ENCODE measurements around the gene SRGAP3. TPM values are rescaled to one million over a fixed set of nuclear protein-coding genes. Genes with fewer than 3 reads are reported as not detected.
"Not testable (repeated sequence)": the region's sequence is repeated elsewhere in the genome, so short reads cannot be mapped to it uniquely, and the experiment has no call there.

SRGAP3 gene
- total RNA-seq, 1 donor from 2014 or later = 5.3 TPM

- DNase-seq (ENCODE audit: low read depth) = no peak
These were observed 157.8 kb downstream of the SRGAP3 start for GRCh38 chr3:9091486-9092235.

GRCh38 chr3:9088441-9089353, 160.7 kb downstream of the SRGAP3 start:
- no peak for DNase-seq (ENCODE audit: low read depth)

- DNase-seq (ENCODE audit: low read depth) = no peak
These were observed 161.5 kb downstream of the SRGAP3 start for GRCh38 chr3:9087831-9088413.

GRCh38 chr3:9085428-9085827, 164.0 kb downstream of the SRGAP3 start:
- DNase-seq (ENCODE audit: low read depth) = not testable (repeated sequence)

- DNase-seq (ENCODE audit: low read depth) = no peak
These were observed 168.1 kb downstream of the SRGAP3 start for GRCh38 chr3:9081184-9081818.

GRCh38 chr3:9080163-9080562, 169.3 kb downstream of the SRGAP3 start:
- DNase-seq (ENCODE audit: low read depth) = no peak

GRCh38 chr3:9079676-9080075, 169.8 kb downstream of the SRGAP3 start:
- DNase-seq (ENCODE audit: low read depth) = no peak

- no peak for DNase-seq (ENCODE audit: low read depth)
These were observed 170.7 kb downstream of the SRGAP3 start for GRCh38 chr3:9078561-9079240.

- DNase-seq (ENCODE audit: low read depth) = no peak
These were observed 172.4 kb downstream of the SRGAP3 start for GRCh38 chr3:9077029-9077428.

GRCh38 chr3:9075762-9076161, 173.7 kb downstream of the SRGAP3 start:
- no peak for DNase-seq (ENCODE audit: low read depth)

GRCh38 chr3:9074079-9074478, 175.4 kb downstream of the SRGAP3 start:
- DNase-seq (ENCODE audit: low read depth) = no peak

GRCh38 chr3:9072667-9073009, 176.8 kb downstream of the SRGAP3 start:
- DNase-seq (ENCODE audit: low read depth) = no peak

GRCh38 chr3:9071936-9072666, 177.3 kb downstream of the SRGAP3 start:
- no peak for DNase-seq (ENCODE audit: low read depth)

GRCh38 chr3:9070961-9071360, 178.5 kb downstream of the SRGAP3 start:
- no peak for DNase-seq (ENCODE audit: low read depth)

GRCh38 chr3:9069971-9070370, 179.5 kb downstream of the SRGAP3 start:
- no peak for DNase-seq (ENCODE audit: low read depth)

GRCh38 chr3:9068051-9068450, 181.4 kb downstream of the SRGAP3 start:
- DNase-seq (ENCODE audit: low read depth) = no peak

- DNase-seq (ENCODE audit: low read depth) = peak; percentile 75
These were observed 182.0 kb downstream of the SRGAP3 start for GRCh38 chr3:9067352-9067975.

GRCh38 chr3:9066775-9067174, 182.7 kb downstream of the SRGAP3 start:
- DNase-seq (ENCODE audit: low read depth) = no peak

- peak; percentile 23 for DNase-seq (ENCODE audit: low read depth)
These were observed 183.3 kb downstream of the SRGAP3 start for GRCh38 chr3:9066141-9066540.

GRCh38 chr3:9064850-9065249, 184.6 kb downstream of the SRGAP3 start:
- DNase-seq (ENCODE audit: low read depth) = peak; percentile 90
